Measurements from ENCODE around the gene RFFL.
"Not testable (repeated sequence)": the region's sequence is repeated elsewhere in the genome, so short reads cannot be mapped to it uniquely, and the experiment has no call there.

The RFFL gene, protein sequence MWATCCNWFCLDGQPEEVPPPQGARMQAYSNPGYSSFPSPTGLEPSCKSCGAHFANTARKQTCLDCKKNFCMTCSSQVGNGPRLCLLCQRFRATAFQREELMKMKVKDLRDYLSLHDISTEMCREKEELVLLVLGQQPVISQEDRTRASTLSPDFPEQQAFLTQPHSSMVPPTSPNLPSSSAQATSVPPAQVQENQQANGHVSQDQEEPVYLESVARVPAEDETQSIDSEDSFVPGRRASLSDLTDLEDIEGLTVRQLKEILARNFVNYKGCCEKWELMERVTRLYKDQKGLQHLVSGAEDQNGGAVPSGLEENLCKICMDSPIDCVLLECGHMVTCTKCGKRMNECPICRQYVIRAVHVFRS

DNA sequence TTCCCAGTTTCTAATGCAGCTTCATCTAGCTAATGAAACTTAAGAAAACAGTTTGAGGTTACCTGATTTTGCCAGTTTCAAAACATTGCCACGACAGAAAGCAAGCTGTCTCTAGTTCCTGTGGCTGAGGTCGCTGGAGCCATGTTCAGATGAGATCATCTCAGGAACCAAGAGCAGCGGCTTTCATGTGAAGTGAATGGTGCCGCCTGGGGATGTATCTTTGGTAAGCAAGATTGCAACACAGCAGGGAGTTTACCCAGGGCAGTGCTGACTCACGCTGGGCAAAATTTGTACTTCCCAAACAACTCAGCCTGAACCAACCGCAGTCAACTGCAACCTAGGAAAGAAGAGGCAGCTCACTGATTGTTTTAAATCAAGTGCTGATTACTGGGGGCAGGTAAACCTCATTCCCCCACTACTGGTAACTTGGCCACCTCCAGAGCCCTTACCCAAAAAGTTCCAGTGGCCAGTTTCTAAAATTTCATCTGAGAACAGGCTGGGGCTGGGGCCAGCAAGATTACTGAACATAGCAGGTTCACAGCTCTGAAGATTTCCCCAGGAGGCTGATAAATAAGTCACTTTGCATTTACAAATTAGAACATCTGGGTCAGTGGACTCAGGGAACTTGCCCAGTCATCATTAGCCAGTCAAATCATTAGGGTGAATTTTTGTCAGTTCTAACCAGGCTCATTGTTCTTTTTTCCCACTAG, at the start of gene RFFL:
Gene RFFL (minus strand): TSS at position 194 of the 710 bp plus-strand sequence. CDS start 37,154 bp downstream, outside the sequence.
- peak; percentile 93 for DNase-seq

- DNase-seq = not testable (repeated sequence)
Observed at GRCh38 chr17:35110791-35111190, 47.3 kb upstream of the RFFL start.

GRCh38 chr17:35104844-35105450, 41.4 kb upstream of the RFFL start:
- DNase-seq = no peak

- no peak for DNase-seq
Observed at GRCh38 chr17:35103271-35103670, 39.8 kb upstream of the RFFL start.

GRCh38 chr17:35101725-35102124, 38.2 kb upstream of the RFFL start:
- no peak for DNase-seq

- DNase-seq = no peak
Observed at GRCh38 chr17:35101036-35101435, 37.5 kb upstream of the RFFL start.

DNA sequence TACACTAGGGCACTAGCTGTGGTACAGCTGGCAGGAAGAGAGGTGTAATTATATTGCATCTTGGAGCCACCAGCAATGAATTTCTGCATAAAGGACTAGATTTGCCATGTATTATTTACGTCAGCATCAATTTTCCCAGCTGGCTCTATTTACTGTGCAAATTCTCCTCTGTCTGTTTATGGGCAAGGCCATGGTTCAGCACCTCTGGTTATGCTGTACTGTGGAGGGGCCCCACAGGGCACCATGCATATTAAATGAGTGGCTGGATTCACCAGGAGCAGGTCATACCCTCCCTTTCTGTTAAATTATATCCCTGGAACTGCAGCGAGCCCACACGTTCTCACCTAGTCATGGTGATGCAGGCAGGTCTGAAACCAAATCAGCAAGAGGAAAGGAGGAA, 36.4 kb upstream of the RFFL start:
- no peak for DNase-seq

DNA sequence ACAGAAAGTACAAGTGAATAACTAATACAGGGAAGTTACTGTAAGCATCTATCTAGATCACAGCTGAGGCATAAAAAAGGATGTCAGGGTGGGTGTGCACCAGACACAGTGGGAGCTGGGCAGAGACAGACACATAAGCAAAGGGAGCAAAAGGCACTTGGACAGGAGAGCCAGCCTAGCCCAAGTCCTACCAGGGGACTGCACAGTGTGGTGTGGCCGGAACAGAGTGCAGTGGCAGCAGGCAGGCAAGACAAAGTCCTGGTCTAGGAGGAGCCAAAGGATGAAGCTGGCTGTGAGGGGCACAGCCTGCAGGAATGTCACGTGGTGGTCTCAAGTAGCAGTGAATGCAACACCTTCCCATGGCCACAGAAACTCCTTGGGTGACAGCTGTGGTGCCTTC, 34.3 kb upstream of the RFFL start:
- DNase-seq = no peak

- no peak for DNase-seq
Observed at GRCh38 chr17:35095741-35096140, 32.2 kb upstream of the RFFL start.

DNA sequence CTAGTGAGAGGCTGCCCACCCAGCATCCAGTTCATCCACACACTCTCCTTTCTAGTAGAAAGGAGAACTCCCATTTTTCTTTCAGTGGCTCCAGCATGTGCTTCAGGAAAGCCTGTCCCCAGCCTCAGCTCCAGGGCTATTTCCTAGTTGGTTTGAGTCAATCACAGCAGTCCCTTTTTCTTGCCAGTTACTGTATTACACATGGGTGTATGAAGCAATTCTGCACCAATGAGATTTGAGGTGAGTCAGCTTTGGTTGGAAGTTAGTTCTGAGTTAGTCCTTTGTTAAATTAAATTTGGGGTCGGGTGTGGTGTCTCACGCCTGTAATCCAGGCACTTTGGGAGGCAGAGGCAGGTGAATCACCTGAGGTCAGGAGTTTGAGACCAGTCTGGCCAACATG, 31.4 kb upstream of the RFFL start:
- DNase-seq = no peak

DNA sequence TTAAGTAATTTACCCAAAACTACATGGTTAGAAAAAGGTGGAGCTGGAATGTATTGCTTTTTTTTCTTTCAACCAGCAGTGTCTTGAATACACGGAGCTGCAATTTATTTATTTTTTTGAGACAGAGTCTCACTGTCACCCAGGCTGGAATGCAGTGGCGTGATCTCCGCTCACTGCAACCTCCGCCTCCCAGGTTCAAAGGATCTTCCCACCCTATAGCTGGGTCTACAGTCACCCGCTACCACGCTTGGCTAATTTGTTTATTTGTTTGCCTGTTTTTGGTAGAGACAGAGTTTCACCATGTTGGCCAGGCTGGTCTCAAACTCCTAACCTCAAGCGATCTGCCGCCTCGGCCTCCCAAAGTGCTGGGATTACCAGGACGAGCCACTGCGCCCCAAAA, 27.2 kb upstream of the RFFL start:
- DNase-seq = not testable (repeated sequence)

DNA sequence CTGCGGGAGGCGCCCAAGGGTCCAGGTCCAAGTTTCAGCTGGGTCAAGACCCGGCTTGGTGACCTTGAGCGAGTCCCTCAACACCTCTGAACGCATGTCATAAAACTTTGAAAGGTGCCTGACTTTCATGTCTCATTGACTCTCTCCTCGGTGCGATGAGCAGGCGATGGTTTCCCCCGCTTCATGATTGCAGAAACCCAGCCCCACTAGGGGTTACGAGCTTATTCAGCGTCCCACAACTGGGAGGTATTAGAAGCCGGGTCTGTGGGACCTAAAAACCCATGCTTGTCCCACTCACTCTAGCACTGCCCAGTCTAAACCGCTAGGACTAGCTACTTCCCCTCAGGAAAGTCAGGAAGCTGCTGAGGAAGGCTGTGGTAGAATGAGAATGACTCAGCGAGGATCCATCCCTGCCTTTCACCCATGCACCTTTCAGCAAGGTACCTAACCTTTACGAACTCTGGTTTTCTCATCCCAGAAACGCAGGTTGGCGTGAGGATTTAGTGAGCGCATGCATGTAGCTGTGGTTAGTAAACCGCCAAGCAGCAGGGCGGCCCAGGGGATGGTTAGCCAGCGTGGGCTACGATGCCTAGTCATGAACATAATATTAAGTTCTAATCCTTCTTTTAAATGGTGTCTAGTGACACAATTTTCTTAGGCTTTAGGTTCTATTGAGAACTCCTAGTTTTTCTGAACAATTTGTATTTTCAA, 26.2 kb upstream of the RFFL start:
- peak; percentile 25 for DNase-seq

DNA sequence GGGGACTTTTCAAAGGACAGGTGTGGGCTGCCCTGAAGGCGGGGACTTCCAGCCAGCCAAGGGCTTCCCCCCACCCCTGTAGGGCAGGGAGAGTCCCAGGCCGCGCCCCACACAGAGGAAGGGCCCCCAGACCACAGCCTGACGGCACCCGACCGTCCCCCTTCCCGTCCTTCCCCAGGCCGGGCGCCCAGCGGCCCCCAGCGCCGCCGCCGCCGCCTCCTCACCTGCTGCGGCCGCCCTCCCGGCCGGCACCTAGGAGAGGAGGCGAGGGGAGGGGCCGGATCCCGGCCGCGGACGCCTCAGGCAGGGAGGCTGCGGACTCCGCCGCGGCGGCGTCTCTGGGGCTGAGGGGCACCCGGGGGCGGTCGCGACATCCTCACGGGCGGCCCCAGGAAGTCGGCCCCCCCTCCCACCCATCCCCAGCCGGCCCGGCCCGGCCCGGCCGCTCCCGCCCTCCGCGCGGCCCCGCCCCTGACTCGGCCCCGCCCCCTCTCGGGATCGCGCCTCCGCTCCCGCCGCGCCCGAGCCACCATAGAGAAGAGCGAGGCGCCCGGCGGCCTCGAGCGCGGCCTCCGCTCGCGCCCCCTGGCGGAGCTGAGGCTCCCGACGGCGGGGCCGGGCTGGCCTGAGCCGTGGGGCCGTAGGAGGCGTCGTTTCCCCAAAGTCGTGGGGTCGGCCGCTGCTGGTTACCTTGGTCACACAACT, 25.5 kb upstream of the RFFL start:
- peak; percentile 93 for DNase-seq

DNA sequence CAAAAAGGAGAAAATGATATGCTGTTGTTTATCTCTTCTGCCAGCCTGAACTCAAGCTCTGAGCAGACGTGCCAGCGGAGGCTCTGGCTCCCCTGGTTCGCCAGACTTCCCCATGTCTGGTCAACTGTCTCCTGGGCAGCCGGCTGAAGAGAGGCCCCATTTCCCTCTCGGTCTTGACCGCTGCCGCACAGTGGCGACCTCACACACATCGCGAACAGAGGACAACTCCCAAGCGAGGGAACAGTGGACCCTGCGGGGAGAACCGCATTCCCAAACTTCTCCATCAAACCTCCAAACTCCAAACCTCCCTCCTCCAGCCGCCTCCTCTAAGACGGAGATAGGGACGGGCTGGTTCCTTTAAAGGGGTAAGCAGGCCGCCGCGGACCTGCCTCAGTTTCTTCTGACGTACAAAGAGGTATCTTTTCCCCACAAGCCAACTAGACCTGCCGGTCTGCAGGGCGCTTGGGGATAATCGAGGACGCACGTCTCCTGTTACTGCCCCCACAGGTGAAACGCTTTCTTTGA, 24.9 kb upstream of the RFFL start:
- DNase-seq = peak; percentile 50

DNA sequence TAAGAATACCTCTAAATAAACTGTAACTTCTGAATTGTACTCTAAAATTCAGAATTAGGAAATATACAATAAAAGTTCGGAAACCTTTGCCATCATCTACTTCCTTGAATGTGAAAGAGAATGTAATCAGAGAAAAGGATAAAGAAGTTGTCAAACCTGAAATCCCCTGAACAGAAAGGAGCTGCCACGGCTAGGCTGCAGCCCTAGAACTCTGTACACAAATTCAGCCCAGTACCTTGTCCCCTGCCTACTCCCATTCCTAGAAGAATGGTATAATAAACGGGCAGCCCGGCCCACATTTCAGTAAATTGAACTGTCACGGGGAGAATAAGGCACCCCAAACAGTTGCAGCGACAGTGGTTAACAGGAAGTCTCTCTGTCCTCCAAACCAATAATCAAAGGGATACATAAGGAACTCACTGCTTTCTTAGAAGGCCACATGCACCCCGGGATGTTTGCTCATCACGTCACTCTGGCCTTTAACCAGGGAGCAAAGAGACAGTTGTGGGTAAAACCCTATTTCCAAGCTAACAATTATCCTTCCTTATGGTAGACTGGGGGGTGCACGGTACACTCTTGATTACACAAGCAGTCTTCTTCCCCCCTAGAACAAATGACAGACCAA, 24.3 kb upstream of the RFFL start:
- peak; percentile 43 for DNase-seq

DNA sequence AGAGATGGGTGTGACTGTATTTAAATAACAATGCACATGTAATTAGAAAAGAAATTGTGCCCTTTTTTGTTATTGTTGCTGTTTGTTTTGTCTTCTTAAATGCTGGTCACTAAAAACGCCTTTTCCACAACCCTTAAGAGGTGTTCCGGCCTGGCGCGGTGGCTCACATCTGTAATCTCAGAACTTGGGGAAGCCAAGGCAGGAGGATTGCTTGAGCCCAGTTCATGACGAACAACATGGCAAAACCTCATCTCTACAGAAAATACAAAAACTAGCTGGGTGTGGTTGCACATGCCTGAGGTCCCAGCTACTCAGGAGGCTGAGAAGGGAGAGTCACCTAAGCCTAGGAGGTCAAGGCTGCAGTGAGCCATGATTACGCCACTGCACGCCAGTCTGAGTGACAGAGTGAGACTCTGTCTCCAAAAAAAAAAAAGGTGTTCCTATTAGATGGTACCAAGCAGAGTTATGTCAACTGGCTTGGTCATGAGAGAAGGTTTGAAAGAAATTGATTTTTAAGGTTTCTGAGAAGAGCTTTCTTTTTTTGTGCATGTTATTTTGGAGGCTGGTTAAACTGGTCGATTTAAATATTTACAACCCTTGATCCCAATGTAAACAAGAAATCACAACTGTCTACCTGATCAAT, 23.5 kb upstream of the RFFL start:
- peak; percentile 39 for DNase-seq

DNA sequence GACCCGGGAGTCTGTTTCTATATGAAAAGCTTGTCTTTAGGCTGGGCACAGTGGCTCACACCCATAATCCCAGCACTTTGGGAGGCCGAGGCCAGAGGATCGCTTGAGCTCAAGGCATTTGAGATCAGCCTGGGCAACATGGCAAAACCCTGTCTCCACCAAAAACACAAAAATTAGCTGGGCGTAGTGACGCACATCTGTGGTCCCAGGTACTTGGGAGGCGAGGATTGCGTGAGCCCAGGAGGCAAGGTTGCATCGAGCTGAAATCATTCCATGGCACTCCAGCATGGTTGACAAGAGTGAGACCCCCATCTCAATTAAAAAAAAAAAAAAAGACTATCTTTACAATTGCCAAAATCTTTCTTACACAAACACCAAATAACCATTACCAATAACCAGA, 22.7 kb upstream of the RFFL start:
- DNase-seq = no peak

DNA sequence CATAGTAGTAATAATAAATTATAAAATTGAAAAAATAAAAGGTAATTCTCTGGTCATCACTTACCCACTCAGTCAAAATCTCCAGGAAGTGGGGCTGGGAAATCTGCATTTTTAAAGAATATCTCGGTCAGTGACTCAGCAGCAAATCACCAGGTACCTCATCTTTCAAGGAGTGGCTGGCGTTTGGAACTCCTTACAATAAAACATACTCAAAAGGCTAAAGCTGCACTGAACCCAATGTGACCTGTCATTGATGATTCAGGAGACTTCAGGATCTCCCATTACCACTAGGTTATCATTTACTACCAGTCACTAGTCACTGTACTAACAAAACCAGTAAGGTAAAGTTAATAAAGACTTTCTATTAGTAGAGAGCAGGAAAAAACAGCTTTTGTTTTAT, 21.5 kb upstream of the RFFL start:
- no peak for DNase-seq

GRCh38 chr17:35083071-35083470, 19.6 kb upstream of the RFFL start:
- DNase-seq = no peak

GRCh38 chr17:35082073-35082657, 18.7 kb upstream of the RFFL start:
- peak; percentile 91 for DNase-seq

DNA sequence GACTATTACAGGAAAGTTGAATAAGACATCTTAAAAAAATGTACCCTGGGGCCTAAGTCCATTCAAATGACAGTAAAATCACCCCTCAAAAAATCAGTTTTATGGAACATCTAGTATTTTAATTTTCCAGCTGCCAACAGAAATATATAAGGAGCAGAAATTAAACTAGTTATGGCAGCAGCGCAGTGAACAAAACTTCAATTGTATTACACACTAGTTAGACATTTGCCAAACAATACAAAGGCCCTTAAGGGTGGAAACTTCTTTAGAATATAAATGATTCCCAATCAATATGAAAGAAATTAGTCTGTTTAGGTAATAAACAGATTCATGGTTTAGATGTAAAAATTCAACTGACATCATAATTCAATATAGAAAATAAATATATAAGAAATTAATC, 18.1 kb upstream of the RFFL start:
- DNase-seq = no peak

Measured in RPMI8226 (cell line).